Prostate gland (tissue), 2 donors: ENCODE data around the gene POLR1C. TPM values are rescaled to one million over a fixed set of nuclear protein-coding genes. Genes with fewer than 3 reads are reported as not detected.
A peak's percentile ranks its signal among the peaks of the same experiment; 100 is the strongest.
"Not testable (repeated sequence)": the region's sequence is repeated elsewhere in the genome, so short reads cannot be mapped to it uniquely, and the experiment has no call there.

Experiments
- DNase-seq: peaks from one replicate; pipeline ENCODE4 v3.0.0-alpha.2; 2019; ENCODE audit warnings: low spot score
- H3K27ac ChIP-seq, 2 donors: fragments of 200-600 bp; sonication (generic); 2 replicates each; pipeline ENCODE4 v1.5.1; 2017 to 2019
- H3K27me3 ChIP-seq: fragments of 200-600 bp; sonication (generic); replicated peaks from 2 replicates; pipeline ENCODE4 v1.5.1; 2019; ENCODE audit not compliant: insufficient read depth
- H3K36me3 ChIP-seq, 2 donors: fragments of 200-600 bp; sonication (generic); 1 replicate in 1 of 2; 2 replicates in 1 of 2; pipeline versions ENCODE4 v1.5.1 to v1.8.1; 2017 to 2019
- H3K4me1 ChIP-seq: fragments of 200-600 bp; sonication (generic); replicated peaks from 2 replicates; pipeline ENCODE4 v1.5.1; 2019
- H3K4me3 ChIP-seq, 2 donors: fragments of 200-600 bp; sonication (generic); 2 replicates each; pipeline ENCODE4 v1.5.1; 2017 to 2019
- H3K9me3 ChIP-seq: fragments of 200-600 bp; sonication (generic); 2 replicates; pipeline ENCODE4 v1.5.1; 2017
- CTCF ChIP-seq, 4 experiments: fragments of 200-600 bp in 2 of 4; fragments of 450-650 bp in 2 of 4; sonication (generic) in 2 of 4; IDR thresholded peaks; 1 replicate in 3 of 4; 2 replicates in 1 of 4; pipeline ENCODE4 v1.5.1; 2016 to 2019; ENCODE audit warnings: antibody characterized with exemption in 4 of 4, mild to moderate bottlenecking in 2 of 4, moderate library complexity in 2 of 4
- POLR2A ChIP-seq: fragments of 450-650 bp; IDR thresholded peaks from one replicate; pipeline ENCODE4 v1.6.1; 2016; ENCODE audit warnings: antibody characterized with exemption, mild to moderate bottlenecking
- POLR2AphosphoS5 ChIP-seq: sonication (generic); formaldehyde crosslinking; IDR thresholded peaks from one replicate; pipeline ENCODE4 v1.6.1; 2017; ENCODE audit warnings: antibody characterized with exemption
- WGBS: methylation state at CpG from one replicate; pipeline ENCODE4 v1.1.5; 2018; 5-methylcytosine and 5-hydroxymethylcytosine counted together
- intact Hi-C: fragments of 100-400 bp; cut with DNase I; formaldehyde crosslinking; loops from one replicate; pipeline ENCODE4 v1.14.2; 2022
- total RNA-seq, 2 donors: library from RNA; depleted of rRNA; stranded (reverse); fragments of >200 nt; gene quantifications; one replicate each; pipeline ENCODE4 v1.1.0, GENCODE V29; 2016

Gene POLR1C
- total RNA-seq, 2 donors from 2014 or later: 24.4 to 37.2 TPM

DNA sequence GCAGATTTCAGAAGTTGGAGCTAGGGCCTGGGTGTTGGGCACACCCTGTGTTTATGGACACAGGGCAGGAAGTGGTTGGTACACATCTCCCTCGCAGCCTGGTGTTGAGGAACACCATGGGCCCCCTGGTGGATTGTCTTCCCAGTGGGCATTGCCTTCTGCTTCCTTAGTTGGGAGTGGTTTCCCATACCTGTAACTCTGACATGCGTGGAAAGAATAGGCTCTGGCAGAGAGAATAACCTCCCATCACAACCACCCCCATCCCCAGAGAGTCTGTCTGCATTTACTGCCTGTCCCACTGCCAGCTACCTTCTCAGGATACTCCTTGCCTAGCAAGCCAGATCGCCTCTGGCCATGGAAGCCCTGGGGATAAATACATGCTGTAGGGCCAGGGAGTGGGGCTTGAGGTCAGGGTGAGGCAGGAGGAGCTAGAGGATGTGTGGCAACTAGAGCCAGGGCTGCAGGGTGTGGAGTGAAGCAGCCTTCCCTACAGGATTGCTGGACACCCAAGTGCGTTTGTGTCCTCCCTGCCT, 21.4 kb upstream of the POLR1C start:
- Histone ChIP-seq H3K4me3 (no peak overlapping the region), H3K36me3 (no peaks in the 10 kb centered on the region), H3K4me1 (peaks cover 34% of the 10 kb centered on the region), H3K27me3 (no peaks in the 10 kb centered on the region), H3K27ac (peak overlapping the region; percentile 58 to 72), H3K9me3 (no peaks in the 10 kb centered on the region)
- intact Hi-C loops: loop anchor here (10.0 kb wide), 1 partner anchor 231 kb away; no protein-coding TSS in a partner anchor
- no peak for DNase-seq
- TF ChIP-seq POLR2AphosphoS5 (no peak), POLR2A (no peak), CTCF (IDR thresholded peaks at IDR 0.05) (peak in 3 of 4 experiments; percentile 30 to 57 (median 35))
- WGBS: 31% methylated on average over 4 of the region's 4 CpGs

DNA sequence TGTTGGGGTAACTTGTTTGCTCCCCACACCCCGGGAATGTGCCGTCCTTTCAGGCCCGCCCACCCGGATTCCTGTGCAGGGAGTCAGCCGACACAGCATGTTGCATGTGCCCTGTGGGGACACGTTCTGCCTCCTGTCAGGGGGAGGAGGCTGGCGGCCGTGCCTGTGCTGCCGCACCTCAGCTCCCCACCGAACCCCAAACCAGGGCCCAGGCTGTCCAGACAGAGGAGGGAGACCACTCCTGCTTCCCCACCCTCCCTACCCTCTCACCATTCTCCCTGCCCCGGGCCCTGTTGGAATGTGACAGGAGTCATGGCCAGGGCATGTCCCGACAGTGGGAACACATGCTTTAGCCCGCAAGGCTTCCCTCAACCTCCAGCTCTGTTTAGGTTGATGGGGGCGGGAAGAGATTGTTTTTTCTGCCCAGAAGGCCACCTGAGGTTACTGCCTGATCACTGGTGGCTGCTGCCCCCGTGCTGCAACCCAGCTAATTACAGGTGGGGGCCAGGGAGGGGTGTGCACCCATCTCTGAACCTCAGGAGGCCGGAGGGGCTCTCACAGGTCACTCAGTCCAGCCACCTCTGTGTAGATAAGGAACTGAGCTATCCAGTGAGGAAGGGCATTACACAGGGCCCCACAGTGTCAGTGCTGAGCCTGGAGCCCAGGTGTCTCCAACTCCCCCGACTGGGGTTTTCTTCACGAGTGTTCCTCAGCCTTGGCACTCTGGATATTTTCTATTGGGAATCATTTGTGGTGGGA, 20.3 kb upstream of the POLR1C start:
- no peaks in the 10 kb centered on the region for H3K36me3 ChIP-seq
- peak; percentile 82 for DNase-seq
- 21% methylated on average over 18 of the region's 18 CpGs for WGBS
- H3K4me1 ChIP-seq: peaks cover 34% of the 10 kb centered on the region
- intact Hi-C loops: loop anchor here (10.0 kb wide), 1 partner anchor 232 kb away; no protein-coding TSS in a partner anchor
- TF ChIP-seq CTCF (IDR thresholded peaks at IDR 0.05) (peak; percentile 22 to 91 (median 66)), POLR2A (no peak), POLR2AphosphoS5 (peak; percentile 72)
- H3K9me3 ChIP-seq: no peaks in the 10 kb centered on the region
- no peak overlapping the region for H3K4me3 ChIP-seq
- no peaks in the 10 kb centered on the region for H3K27me3 ChIP-seq
- H3K27ac ChIP-seq: peak overlapping the region; percentile 58 to 72

DNA sequence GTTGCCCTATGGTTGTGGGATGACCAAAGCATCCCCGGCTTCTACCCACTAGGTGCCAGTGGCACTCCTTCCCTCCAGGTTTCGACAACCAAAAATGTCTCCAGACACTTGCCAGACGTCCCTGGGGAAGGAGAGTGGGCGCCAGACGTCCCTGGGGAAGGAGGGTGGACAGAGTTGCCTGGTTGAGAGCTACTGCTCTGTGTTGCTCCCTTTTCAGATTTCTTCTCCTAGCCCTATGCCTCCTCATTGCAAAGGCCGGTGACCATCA, 19.8 kb upstream of the POLR1C start:
- Histone ChIP-seq H3K27ac (peak overlapping the region; percentile 58 to 72), H3K4me3 (no peak overlapping the region), H3K27me3 (no peaks in the 10 kb centered on the region), H3K9me3 (no peaks in the 10 kb centered on the region), H3K4me1 (peaks cover 30% of the 10 kb centered on the region), H3K36me3 (peaks cover 0 to under 1% of the 10 kb centered on the region in 2 donors)
- WGBS: 64% methylated on average over 6 of the region's 6 CpGs
- DNase-seq: no peak
- TF ChIP-seq POLR2A: no peak
- no peak for TF ChIP-seq CTCF (IDR thresholded peaks at IDR 0.05)
- no peak for TF ChIP-seq POLR2AphosphoS5
- intact Hi-C loops: loop anchor here (10.0 kb wide), 1 partner anchor 232 kb away; no protein-coding TSS in a partner anchor

DNA sequence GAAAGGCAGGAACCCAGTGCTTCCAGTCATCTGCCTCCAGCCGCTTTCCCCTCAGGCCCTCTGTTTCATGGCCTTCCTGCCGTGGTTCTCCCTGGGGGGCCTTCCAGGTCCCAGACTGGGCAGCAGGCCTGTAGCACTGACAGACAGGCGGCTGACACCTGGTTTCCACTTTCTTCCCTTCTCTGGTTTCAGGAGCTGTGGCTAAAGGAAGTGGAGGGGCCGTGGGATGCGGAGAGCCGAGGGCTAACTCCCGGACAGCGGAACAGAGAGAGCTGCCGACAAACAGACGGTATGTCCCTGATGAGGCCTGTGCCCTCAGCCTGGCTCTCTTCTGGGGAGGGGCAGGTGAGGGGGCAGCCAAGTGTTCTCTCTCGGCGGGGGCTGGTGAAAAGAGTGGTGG, 19.2 kb upstream of the POLR1C start:
- H3K27me3 ChIP-seq: no peaks in the 10 kb centered on the region
- H3K4me3 ChIP-seq: no peak overlapping the region
- no peaks in the 10 kb centered on the region for H3K9me3 ChIP-seq
- TF ChIP-seq POLR2A (no peak), CTCF (IDR thresholded peaks at IDR 0.05) (no peak), POLR2AphosphoS5 (no peak)
- peaks cover 0 to 7% of the 10 kb centered on the region in 2 donors for H3K36me3 ChIP-seq
- 89% methylated on average over 12 of the region's 12 CpGs for WGBS
- DNase-seq: no peak
- H3K27ac ChIP-seq: peak overlapping the region; percentile 58 to 72
- intact Hi-C loops: loop anchor here (10.0 kb wide), 1 partner anchor 233 kb away; no protein-coding TSS in a partner anchor
- H3K4me1 ChIP-seq: peaks cover 25% of the 10 kb centered on the region

DNA sequence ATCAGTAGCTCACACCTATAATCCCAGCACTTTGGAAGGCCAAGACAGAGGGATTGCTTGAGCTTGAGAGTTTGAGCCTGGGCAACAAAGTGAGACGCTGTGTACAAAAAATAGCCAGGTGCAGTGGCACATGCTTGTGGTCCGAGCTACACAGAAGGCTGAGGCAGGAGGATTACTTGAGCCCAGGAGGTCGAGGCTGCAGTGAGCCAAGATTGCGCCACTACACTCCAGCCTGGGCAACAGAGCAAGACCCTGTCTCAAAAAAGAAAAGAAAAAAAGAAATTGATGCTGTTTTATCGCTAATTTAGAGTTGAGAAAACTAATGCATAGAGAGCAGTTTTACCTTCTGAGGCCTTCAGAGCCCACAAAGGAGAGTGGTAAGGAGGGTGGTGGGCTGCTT, 18.6 kb upstream of the POLR1C start:
- WGBS: 83% methylated on average over 5 of the region's 5 CpGs
- peak overlapping the region in 1 of 2 donors; percentile 56 for H3K27ac ChIP-seq
- not testable (repeated sequence) for H3K27me3 ChIP-seq, H3K9me3 ChIP-seq, H3K36me3 ChIP-seq, H3K4me3 ChIP-seq, DNase-seq
- intact Hi-C loops: loop anchor here (10.0 kb wide), 1 partner anchor 233 kb away; no protein-coding TSS in a partner anchor
- peaks cover 25% of the 10 kb centered on the region for H3K4me1 ChIP-seq
